Right cardiac atrium (tissue), 5 donors: ENCODE data around the gene PLD6. TPM values are rescaled to one million over a fixed set of nuclear protein-coding genes. Genes with fewer than 3 reads are reported as not detected.

Experiments
- ATAC-seq, 2 donors: fragments of 200-7000 bp; cut with Tn5 transposase; one replicate each; pipeline versions ENCODE4 v1.8.0 to v1.9.1; 2020; ENCODE audit warnings: moderate library complexity in 2 of 2, mild to moderate bottlenecking in 1 of 2
- DNase-seq, 3 donors: peaks; one replicate each; pipeline ENCODE4 v3.0.0-alpha.2; 2020
- H3K27ac ChIP-seq: one replicate; pipeline ENCODE4 v1.5.1; 2013; ENCODE audit warnings: mild to moderate bottlenecking, low read length, control low read depth, moderate library complexity
- H3K27me3 ChIP-seq: one replicate; pipeline ENCODE4 v1.6.1; 2013; ENCODE audit not compliant: control insufficient read depth, insufficient read depth
- H3K4me1 ChIP-seq: one replicate; pipeline ENCODE4 v1.6.1; 2013; ENCODE audit warnings: low read length; ENCODE audit not compliant: control insufficient read depth, insufficient read depth
- H3K4me3 ChIP-seq: one replicate; pipeline ENCODE4 v1.5.1; 2013; ENCODE audit warnings: low read length, control low read depth
- H3K9me3 ChIP-seq: one replicate; pipeline ENCODE4 v1.6.1; 2013; ENCODE audit warnings: low read length; ENCODE audit not compliant: control insufficient read depth
- WGBS: extraction: QIAGEN DNeasy Blood & Tissue Kit; methylation state at CpG from one replicate; pipeline ENCODE4 v1.1.7; 2013; 5-methylcytosine and 5-hydroxymethylcytosine counted together
- intact Hi-C, 4 donors: fragments of 100-400 bp; cut with DNase I; formaldehyde crosslinking; loops; one replicate each; pipeline versions ENCODE4 v1.11.0 to v1.14.0; 2022 to 2023
- polyA plus RNA-seq: library from polyadenylated mRNA; stranded (reverse); fragments of 200-250 nt; gene quantifications from one replicate; pipeline ENCODE4 v1.2.3, GENCODE V29; 2013
- total RNA-seq, 4 donors: library from RNA; stranded (reverse); fragmentation: NEBNext Ultra II Directional; extraction: Animal tissue kit (Norgen Biotek cat#: 25700); gene quantifications; one replicate each; pipeline ENCODE4 v1.2.1, GENCODE V29; 2021
- donor health status: healthy with polysubstance abuse.
- donor health status: DM: no; HTN: yes; CAD: no.
- donor health status: DM: no; HTN: no; CAD: no.
- donor health status: DM: no; HTN: yes; CAD: no; lungs with severe emphysema.
- donor health status: DM: yes; HTN: yes; CAD: no.

Gene PLD6
- total and polyA plus RNA-seq, 5 donors = 2.9 to 5.4 (median 3.8) TPM

DNA sequence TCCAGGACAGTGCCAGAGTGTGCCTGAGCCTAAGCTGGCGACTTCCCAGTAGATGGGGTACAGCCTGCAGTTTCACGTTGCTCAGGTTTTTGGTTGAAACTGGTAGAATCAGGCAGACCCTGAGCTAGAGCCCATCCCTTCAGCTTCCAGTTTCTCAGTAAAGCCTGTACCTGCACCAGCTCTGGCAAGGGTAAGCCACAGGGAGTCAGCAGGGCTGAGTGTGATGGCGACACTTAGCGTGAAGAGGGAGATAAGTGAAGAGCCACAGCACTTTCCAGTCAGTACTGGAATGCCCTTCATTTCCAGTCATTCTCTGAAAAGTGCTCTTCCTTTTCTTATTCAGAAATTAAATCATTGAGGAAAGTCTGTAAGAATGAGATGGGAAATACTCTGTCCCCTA lies 22.4 kb downstream of the PLD6 start:
- Histone ChIP-seq H3K27me3 (no peaks in the 10 kb centered on the region), H3K9me3 (no peaks in the 10 kb centered on the region), H3K4me1 (peaks cover 3% of the 10 kb centered on the region), H3K27ac (no peak overlapping the region), H3K4me3 (no peak overlapping the region)
- intact Hi-C loops = no loop called here
- ATAC-seq (peak; percentile 36), DNase-seq (no peak)
- 77% methylated on average over 4 of the region's 4 CpGs for WGBS

- H3K9me3 ChIP-seq = no peaks in the 10 kb centered on the region
- no peak overlapping the region for H3K27ac ChIP-seq
- intact Hi-C loops = no loop called here
- no peaks in the 10 kb centered on the region for H3K27me3 ChIP-seq
- H3K4me3 ChIP-seq = no peak overlapping the region
- DNase-seq (no peak), ATAC-seq (no peak)
- H3K4me1 ChIP-seq = peaks cover 3% of the 10 kb centered on the region
- 92% methylated on average over 6 of the region's 6 CpGs for WGBS
Measured at GRCh38 chr17:17182598-17183136, 23.5 kb downstream of the PLD6 start.

DNA sequence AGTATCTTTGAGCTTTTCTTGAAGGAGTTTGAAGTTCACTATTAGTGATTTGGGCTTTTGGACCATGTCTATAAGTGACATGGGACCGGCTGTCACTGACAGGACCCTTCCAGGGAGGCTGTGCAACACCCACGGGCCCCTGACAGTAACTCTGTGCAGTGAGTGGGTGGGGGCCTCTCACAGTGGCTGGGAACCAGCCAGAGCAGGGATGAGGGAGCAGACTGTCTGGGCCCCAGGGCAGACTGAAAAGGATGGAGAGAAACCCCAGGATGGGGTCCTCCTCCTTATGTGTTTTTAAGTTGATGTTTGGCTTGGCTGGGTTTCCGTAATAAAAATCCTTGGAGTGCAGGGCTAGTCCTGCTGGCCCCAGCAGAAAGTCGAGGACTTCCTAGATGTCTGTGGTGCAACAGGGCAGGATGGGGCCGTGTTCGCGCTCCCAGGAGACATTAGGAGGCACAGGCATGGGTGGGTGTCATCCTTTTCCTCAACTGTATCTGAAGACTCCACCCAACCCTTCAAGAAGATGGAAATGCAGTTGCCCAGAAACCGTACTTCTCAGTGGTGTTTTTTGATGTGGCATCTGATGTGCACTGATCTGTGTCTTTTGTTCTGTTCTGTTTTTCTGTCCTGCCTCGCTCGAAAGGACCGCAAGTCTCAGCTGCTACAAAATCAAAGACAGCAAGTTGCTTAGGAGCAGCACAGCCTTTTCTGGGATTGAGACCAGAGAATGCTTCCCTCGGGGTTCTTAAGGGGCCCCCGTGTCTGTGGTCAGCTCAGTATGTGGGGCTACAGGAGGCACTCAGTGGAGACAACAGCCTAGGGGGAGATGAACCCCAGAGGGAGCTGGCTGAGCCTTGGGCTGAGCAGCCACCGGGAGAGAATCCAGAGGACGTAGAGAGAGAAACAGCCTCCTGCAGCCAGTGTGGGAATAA lies 24.2 kb downstream of the PLD6 start:
- H3K27ac ChIP-seq = no peak overlapping the region
- no peak for ATAC-seq
- peaks cover 3% of the 10 kb centered on the region for H3K4me1 ChIP-seq
- 69% methylated on average over 15 of the region's 15 CpGs for WGBS
- H3K27me3 ChIP-seq = no peaks in the 10 kb centered on the region
- intact Hi-C loops = no loop called here
- no peak overlapping the region for H3K4me3 ChIP-seq
- DNase-seq = no peak
- H3K9me3 ChIP-seq = no peaks in the 10 kb centered on the region

DNA sequence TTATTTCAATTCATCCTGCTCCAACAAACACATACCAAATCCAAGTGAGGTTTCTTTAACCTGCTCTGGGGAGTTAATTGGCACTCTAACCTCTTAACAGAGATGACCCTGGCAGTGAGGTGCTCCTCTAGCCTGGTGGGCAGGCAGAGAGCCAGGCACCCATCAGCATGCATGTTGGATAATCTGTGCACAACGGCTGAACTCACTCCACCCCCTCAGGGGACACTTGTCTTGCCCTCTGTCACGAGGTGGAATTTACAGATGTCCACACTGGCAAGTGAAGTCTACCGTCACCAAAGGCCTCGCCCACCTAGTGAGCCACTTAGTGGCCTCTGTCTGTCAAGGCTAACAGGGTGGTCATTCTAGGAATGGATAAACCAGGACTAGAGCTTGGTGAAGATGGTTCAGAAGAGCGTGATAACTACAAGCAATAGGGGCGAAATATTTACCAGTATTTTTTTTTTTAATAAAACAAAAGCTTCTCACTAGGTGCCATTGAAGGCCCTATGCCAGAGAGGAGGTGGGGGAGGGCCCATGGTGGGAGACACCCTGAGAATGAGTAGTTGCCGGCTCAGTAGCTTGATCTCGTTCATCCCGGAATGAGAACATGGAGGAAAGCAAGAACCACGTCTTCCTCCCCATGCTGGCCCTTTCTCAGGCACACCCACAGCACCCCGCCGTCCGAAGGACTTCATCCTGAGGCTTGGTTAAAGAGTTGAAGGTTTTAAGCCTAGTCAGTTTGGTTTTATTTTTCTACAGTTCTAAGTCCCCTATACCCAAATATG lies 25.2 kb downstream of the PLD6 start:
- no peak for DNase-seq

GRCh38 chr17:17180141-17180603 lies 26.0 kb downstream of the PLD6 start:
- Histone ChIP-seq H3K4me3 (no peak overlapping the region), H3K9me3 (no peaks in the 10 kb centered on the region), H3K27me3 (no peaks in the 10 kb centered on the region), H3K27ac (peak overlapping the region; percentile 8), H3K4me1 (peaks cover 2% of the 10 kb centered on the region)
- peak in 2 of 3 donors; percentile 68 to 81 for DNase-seq
- ATAC-seq = peak; percentile 71 to 82
- intact Hi-C loops = no loop called here
- 74% methylated on average over 9 of the region's 9 CpGs for WGBS

More for the DNA sequence above, 25.2 kb downstream of the PLD6 start:
- no peak overlapping the region for H3K27ac ChIP-seq
- H3K9me3 ChIP-seq = no peaks in the 10 kb centered on the region
- intact Hi-C loops = no loop called here
- ATAC-seq = peak in 1 of 2 donors; percentile 21
- H3K4me1 ChIP-seq = peaks cover 3% of the 10 kb centered on the region
- 71% methylated on average over 13 of the region's 13 CpGs for WGBS
- no peaks in the 10 kb centered on the region for H3K27me3 ChIP-seq
- no peak overlapping the region for H3K4me3 ChIP-seq

DNA sequence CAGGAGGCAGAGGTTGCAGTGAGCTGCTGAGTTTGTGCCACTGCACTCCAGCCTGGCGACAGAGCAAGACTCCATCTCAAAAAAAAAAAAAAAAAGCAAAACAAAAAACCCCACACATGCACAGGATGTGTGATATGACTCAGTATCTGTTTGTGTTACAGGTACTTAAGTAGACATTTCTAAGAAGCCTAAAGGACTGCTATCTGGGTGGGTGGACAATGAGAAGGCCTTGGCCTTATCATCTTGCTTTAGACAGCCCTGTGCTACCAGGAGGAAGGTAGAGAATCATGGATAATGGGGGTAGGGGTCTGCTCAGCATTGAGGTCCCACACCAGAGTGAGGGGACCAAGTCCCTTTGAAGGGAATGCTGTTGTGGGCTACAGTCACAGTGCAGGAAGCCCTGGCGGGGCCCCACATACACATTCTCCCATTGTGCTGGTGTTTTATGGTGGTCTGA lies 26.7 kb downstream of the PLD6 start:
- WGBS = 83% methylated on average over 2 of the region's 2 CpGs
- no peaks in the 10 kb centered on the region for H3K27me3 ChIP-seq
- H3K4me1 ChIP-seq = no peaks in the 10 kb centered on the region
- DNase-seq = no peak
- H3K27ac ChIP-seq = no peak overlapping the region
- intact Hi-C loops = no loop called here
- H3K9me3 ChIP-seq = no peaks in the 10 kb centered on the region
- no peak for ATAC-seq
- no peak overlapping the region for H3K4me3 ChIP-seq

- WGBS = 92% methylated on average over 12 of the region's 12 CpGs
- Histone ChIP-seq H3K4me3 (no peak overlapping the region), H3K27ac (no peak overlapping the region), H3K27me3 (no peaks in the 10 kb centered on the region), H3K4me1 (no peaks in the 10 kb centered on the region), H3K9me3 (no peaks in the 10 kb centered on the region)
- ATAC-seq (no peak), DNase-seq (no peak)
- intact Hi-C loops = no loop called here
Measured at GRCh38 chr17:17177176-17177575, 29.0 kb downstream of the PLD6 start.

- no peak for ATAC-seq
- DNase-seq = peak in 1 of 3 donors; percentile 25
- intact Hi-C loops = no loop called here
- Histone ChIP-seq H3K4me3 (no peak overlapping the region), H3K27me3 (no peaks in the 10 kb centered on the region), H3K9me3 (no peaks in the 10 kb centered on the region), H3K4me1 (no peaks in the 10 kb centered on the region), H3K27ac (no peak overlapping the region)
- 95% methylated on average over 12 of the region's 12 CpGs for WGBS
Measured at GRCh38 chr17:17176341-17176740, 29.8 kb downstream of the PLD6 start.

- WGBS = 75% methylated on average over 12 of the region's 12 CpGs
- ATAC-seq = no peak
- no peaks in the 10 kb centered on the region for H3K27me3 ChIP-seq
- H3K4me1 ChIP-seq = no peaks in the 10 kb centered on the region
- H3K27ac ChIP-seq = no peak overlapping the region
- intact Hi-C loops = no loop called here
- H3K4me3 ChIP-seq = no peak overlapping the region
- no peaks in the 10 kb centered on the region for H3K9me3 ChIP-seq
- DNase-seq = peak in 1 of 3 donors; percentile 20
Measured at GRCh38 chr17:17175917-17176316, 30.2 kb downstream of the PLD6 start.

DNA sequence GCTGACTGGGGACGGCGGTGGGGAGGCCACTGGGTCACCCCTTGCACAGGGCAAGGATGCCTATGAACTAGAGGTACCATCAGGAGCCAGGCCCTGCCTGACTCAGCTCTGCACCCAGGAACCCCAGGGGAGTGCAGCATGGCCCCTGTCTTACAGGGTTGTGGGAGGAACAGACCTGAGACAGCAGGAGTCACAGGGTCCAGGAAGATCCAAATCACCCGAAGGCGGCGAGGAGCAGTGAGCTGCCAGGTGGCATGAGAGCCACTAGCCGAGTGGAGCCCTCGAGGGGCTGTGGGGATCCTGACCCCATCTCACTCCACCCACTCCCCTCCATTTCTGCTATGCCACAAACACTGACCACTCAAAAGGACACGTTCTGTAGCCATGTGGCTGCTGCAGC lies 30.8 kb downstream of the PLD6 start:
- ATAC-seq (no peak), DNase-seq (no peak)
- H3K4me1 ChIP-seq = no peaks in the 10 kb centered on the region
- WGBS = 90% methylated on average over 8 of the region's 8 CpGs
- H3K27me3 ChIP-seq = no peaks in the 10 kb centered on the region
- H3K9me3 ChIP-seq = no peaks in the 10 kb centered on the region
- no peak overlapping the region for H3K27ac ChIP-seq
- H3K4me3 ChIP-seq = no peak overlapping the region
- intact Hi-C loops = no loop called here

- DNase-seq = no peak
- WGBS = 96% methylated on average over 14 of the region's 14 CpGs
- Histone ChIP-seq H3K4me1 (no peaks in the 10 kb centered on the region), H3K27me3 (no peaks in the 10 kb centered on the region), H3K27ac (no peak overlapping the region), H3K4me3 (no peak overlapping the region), H3K9me3 (no peaks in the 10 kb centered on the region)
- intact Hi-C loops = no loop called here
- no peak for ATAC-seq
Measured at GRCh38 chr17:17173921-17174320, 32.2 kb downstream of the PLD6 start.
